ENCODE data around the gene SGSH.

The SGSH gene

DNA sequence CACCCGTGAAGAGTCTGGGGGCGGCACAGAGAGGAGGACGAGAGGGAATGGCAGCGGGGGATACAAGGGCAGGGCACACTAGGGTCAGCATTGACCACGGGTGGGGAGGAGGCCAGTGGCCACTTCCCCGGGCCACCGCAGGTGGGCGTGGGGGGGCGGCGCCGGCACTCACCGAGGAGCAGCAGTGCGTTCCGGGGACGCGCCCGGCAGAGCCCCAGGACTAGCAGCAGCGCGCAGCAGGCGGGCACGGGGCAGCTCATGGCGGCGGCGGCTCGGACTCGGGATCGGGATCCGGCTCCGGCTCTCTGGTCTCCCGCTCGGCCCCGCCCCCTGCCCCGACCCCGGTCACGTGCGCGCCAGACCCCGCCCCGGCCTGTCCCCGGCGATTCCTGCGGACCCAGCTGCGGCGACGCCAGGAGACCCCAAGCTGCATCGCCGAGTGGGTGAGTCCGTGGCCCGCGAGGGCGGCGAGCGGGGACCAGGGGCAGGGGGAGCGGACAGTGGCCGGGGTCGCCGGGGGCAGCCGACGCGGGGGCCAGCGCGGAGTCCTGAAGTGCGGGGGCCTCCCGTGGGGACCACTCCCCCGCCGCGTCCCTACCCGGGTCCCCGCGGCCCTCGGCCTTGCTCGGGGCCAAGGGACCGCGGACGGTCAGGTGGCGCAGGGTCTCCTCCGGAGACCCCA, at the start of gene SGSH, which contains the start of gene SLC26A11:
Gene SGSH (minus strand): TSS at position 280 of the 682 bp plus-strand sequence. CDS start 20 bp downstream, at position 260.
Gene SLC26A11 (plus strand): TSS at position 374 of the 682 bp plus-strand sequence. CDS start 1,134 bp downstream, outside the sequence.
- TF ChIP-seq, protein P1, sequence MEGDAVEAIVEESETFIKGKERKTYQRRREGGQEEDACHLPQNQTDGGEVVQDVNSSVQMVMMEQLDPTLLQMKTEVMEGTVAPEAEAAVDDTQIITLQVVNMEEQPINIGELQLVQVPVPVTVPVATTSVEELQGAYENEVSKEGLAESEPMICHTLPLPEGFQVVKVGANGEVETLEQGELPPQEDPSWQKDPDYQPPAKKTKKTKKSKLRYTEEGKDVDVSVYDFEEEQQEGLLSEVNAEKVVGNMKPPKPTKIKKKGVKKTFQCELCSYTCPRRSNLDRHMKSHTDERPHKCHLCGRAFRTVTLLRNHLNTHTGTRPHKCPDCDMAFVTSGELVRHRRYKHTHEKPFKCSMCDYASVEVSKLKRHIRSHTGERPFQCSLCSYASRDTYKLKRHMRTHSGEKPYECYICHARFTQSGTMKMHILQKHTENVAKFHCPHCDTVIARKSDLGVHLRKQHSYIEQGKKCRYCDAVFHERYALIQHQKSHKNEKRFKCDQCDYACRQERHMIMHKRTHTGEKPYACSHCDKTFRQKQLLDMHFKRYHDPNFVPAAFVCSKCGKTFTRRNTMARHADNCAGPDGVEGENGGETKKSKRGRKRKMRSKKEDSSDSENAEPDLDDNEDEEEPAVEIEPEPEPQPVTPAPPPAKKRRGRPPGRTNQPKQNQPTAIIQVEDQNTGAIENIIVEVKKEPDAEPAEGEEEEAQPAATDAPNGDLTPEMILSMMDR (conservative IDR thresholded peaks at IDR 0.05; ENCODE audit: low read length): no peak
- H3K4me3 ChIP-seq (ENCODE audit: low read length): peak within 1 kb of the TSS; percentile 85
- peak; percentile 52 for DNase-seq (ENCODE audit: low read depth)

DNA sequence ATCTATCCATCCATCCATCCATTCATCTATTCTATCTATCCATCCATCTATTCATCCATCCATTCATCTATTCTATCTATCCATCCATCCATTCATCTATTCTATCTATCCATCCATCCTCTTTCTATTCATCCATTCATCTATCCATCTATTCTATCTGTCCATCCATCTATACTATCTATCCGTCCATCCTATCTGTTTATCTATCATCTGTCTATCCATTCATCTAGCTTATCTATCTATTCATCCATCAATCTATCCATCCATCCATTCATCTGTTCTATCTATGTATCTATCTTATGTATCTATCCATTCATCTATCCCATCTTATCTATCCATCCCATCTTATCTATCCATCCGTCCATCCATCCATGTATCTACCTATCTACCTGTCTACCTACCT, 49.3 kb upstream of the SGSH start:
- no peak for DNase-seq (ENCODE audit: low read depth)
- no peak overlapping the region for H3K4me3 ChIP-seq (ENCODE audit: low read length)
- TF ChIP-seq, protein P1 (conservative IDR thresholded peaks at IDR 0.05; ENCODE audit: low read length): no peak

DNA sequence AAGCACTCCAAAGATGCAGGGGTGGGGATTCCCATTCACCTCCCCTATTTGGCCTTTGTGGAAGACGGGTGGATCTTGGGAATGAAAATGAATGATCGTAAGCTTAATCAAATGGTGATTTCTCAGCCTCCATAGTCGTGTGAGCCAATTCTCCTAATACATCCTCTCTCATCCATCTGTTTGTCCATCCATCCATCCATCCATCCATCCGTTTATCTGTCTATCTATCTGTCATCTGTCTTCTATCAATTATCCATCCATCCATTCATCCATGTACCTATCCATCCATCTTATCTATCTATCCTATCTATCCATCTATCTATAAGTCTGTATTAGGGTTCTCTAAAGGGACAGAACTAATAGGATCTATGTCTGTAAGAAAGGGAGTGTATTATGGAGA, 48.3 kb upstream of the SGSH start:
- TF ChIP-seq, protein P1 (conservative IDR thresholded peaks at IDR 0.05; ENCODE audit: low read length): no peak
- DNase-seq (ENCODE audit: low read depth): no peak
- no peak overlapping the region for H3K4me3 ChIP-seq (ENCODE audit: low read length)

DNA sequence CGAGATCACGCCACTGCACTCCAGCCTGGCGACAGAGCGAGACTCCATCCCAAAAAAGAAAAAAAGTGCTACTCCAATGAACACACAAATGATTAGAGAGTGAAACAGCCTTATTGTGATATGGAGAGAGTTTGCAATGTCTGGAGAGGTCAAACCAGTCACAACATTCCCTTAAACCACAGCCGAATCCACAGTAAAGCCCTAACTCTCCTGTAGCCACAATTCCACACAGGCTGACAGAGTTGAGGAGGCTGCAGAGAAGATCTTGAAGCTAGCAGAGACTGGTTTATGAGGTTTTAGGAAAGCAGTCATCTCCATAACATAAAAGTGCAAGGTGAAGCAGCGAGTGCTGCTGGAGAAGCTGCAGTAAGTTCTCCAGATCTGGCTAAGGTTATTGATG, 47.3 kb upstream of the SGSH start:
- TF ChIP-seq, protein P1 (conservative IDR thresholded peaks at IDR 0.05; ENCODE audit: low read length): no peak
- no peak overlapping the region for H3K4me3 ChIP-seq (ENCODE audit: low read length)
- DNase-seq (ENCODE audit: low read depth): no peak

DNA sequence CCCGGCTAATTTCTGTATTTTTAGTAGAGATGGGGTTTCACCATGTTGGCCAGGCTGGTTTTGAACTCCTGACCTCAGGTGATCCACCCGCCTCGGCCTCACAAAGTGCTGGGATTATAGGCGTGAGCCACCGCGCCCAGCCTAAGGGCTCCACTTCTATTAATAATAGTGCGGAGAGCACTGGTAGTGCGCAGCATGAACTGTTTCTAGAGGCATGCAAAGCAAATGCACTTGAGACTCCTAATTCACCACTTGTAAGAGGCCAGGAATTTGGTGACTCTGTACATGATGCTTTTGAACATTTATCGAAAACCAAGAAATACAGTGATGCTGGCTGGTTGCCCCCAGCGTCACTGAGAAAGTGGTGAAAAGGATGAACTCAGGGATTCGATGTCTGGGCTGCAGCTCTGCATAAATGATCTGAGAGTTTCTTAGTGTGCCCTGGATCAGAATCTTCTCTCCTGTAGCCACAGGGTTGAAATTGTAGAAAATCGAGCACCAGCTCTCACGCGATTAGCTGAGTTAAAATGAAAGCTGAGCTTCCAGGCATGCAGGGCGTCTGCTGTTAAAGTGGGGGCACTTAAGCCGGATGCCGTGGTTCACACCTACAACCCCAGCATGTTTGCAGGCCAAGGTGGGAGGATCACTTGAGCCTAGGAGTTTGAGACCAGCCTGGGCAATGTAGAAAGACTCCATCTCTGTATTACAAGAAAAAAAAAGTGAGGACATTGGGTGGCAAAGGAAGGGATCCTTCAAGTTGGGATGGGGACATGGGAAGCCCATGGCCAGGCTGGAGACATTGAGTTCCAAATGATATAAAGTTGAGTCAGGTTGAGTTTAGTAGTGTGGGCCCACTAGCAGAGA, 45.3 kb upstream of the SGSH start:
- no peak overlapping the region for H3K4me3 ChIP-seq (ENCODE audit: low read length)
- TF ChIP-seq, protein P1 (conservative IDR thresholded peaks at IDR 0.05; ENCODE audit: low read length): no peak

DNA sequence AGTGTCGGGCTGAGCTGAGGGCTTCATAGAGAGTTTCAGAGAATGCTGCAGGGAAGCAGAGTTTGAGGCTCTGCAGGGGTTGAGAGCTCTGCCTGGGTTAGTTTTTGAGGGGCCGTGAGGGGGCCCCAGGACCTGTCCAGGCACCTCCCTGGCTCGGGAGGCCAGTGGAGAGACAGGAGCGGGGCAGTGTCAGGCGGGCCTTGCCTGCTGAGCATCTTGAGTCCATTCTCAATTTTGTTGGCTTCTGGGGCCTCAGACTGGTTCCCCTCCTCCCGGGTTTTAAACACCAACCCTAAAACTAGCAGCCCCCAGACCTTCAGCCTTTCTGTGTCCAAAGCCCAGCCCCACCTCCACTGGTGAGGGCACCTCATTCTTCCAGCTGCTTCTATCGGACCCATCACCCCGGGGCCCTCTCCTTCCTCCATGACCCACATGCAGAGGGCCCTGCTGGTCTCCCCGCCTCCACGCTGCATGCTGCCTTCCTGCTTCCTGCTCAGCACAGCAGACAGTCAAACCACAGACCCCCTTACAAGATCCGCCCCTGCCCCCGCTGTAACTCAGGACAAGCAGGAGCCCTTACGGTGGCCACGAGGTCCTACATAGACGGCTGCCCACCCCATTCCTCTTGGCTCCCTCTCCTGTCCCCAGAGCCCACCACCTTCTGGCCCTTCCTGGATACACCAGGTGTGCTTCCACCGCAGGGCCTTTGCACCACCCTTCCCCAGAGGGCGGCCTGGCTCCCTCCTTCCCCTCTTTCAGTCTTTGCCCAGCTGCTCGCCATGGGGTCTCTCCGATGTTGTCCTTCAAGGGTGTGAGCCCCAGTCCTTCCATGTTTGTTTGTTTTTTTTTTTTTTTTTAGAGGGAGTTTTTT, 44.3 kb upstream of the SGSH start:
- no peak for DNase-seq (ENCODE audit: low read depth)
- TF ChIP-seq, protein P1 (conservative IDR thresholded peaks at IDR 0.05; ENCODE audit: low read length): no peak
- H3K4me3 ChIP-seq (ENCODE audit: low read length): no peak overlapping the region

More for the DNA sequence above, 45.3 kb upstream of the SGSH start:
- DNase-seq (ENCODE audit: low read depth): no peak

Measured in AG10803 (cell line).